Fibroblast of lung (primary cell): ENCODE measurements around the gene PADI6. TPM values are rescaled to one million over a fixed set of nuclear protein-coding genes. Genes with fewer than 3 reads are reported as not detected.
A peak's percentile ranks its signal among the peaks of the same experiment; 100 is the strongest.

Experiments used
- DNase-seq, 2 donors: peaks; one replicate each; pipeline versions ENCODE4 v3.0.0 to v3.0.0-alpha.2; 2010; ENCODE audit warnings: low read depth in 2 of 2
- H2AFZ ChIP-seq: 2 replicates; pipeline ENCODE4 v1.5.1; 2012; ENCODE audit warnings: low read length, control low read depth, inconsistent platforms
- H3K27ac ChIP-seq: 2 replicates; pipeline ENCODE4 v1.5.1; 2011; ENCODE audit warnings: low read length, control low read depth; ENCODE audit not compliant: insufficient read depth
- H3K27me3 ChIP-seq: 2 replicates; pipeline ENCODE4 v1.5.1; 2011; ENCODE audit warnings: mild to moderate bottlenecking, low read length; ENCODE audit not compliant: control insufficient read depth, insufficient read depth
- H3K36me3 ChIP-seq: 2 replicates; pipeline ENCODE4 v1.5.1; 2011; ENCODE audit warnings: low read length; ENCODE audit not compliant: control insufficient read depth, insufficient read depth
- H3K4me1 ChIP-seq: 2 replicates; pipeline ENCODE4 v1.5.1; 2011; ENCODE audit warnings: low read length; ENCODE audit not compliant: control insufficient read depth, insufficient read depth; ENCODE audit errors: extremely low read depth
- H3K4me2 ChIP-seq: 2 replicates; pipeline ENCODE4 v1.5.1; 2011; ENCODE audit warnings: low read length, control low read depth; ENCODE audit not compliant: insufficient read depth; ENCODE audit errors: extremely low read depth
- H3K4me3 ChIP-seq, 4 experiments: fragments of 200-600 bp in 1 of 4; sonication (generic) in 1 of 4; replicated peaks in 1 of 4; 2 replicates each; pipeline ENCODE4 v1.5.1; 2011 to 2016; ENCODE audit warnings: low read length in 4 of 4, low read depth in 3 of 4, mild to moderate bottlenecking in 3 of 4, control low read depth in 2 of 4, inconsistent platforms in 1 of 4, mixed read lengths in 1 of 4; ENCODE audit not compliant: insufficient read depth in 1 of 4; ENCODE audit errors: control extremely low read depth in 1 of 4
- H3K79me2 ChIP-seq: 2 replicates; pipeline ENCODE4 v1.5.1; 2012; ENCODE audit warnings: mild to moderate bottlenecking, low read length, inconsistent platforms; ENCODE audit not compliant: control insufficient read depth, insufficient read depth
- H3K9ac ChIP-seq: 2 replicates; pipeline ENCODE4 v1.5.1; 2011; ENCODE audit warnings: mild to moderate bottlenecking, low read length, control low read depth; ENCODE audit not compliant: insufficient read depth
- H3K9me3 ChIP-seq: 2 replicates; pipeline ENCODE4 v1.5.1; 2012; ENCODE audit warnings: low read depth, low read length; ENCODE audit not compliant: control insufficient read depth, insufficient read depth
- H4K20me1 ChIP-seq: 2 replicates; pipeline ENCODE4 v1.5.1; 2011; ENCODE audit warnings: low read length; ENCODE audit not compliant: control insufficient read depth, insufficient read depth; ENCODE audit errors: extremely low read depth
- EZH2 ChIP-seq: IDR thresholded peaks from 2 replicates; pipeline ENCODE4 v1.5.1; 2012; ENCODE audit warnings: low read length, control low read depth, mild to moderate bottlenecking; ENCODE audit errors: missing control alignments
- polyA plus RNA-seq, 2 donors: library from polyadenylated mRNA; depleted of rRNA in 1 of 2; stranded (reverse) in 1 of 2; unstranded in 1 of 2; fragments of >200 nt; gene quantifications; 2 replicates each; pipeline ENCODE4 v1.2.1, GENCODE V29; 2011 to 2012; ENCODE audit warnings: missing spikeins in 1 of 2
- total RNA-seq: library from RNA; depleted of rRNA; stranded (reverse); fragments of >200 nt; gene quantifications from 2 replicates; pipeline ENCODE4 v1.2.1, GENCODE V29; 2014
- TF ChIP-seq, protein P1 (sequence below), 2 donors: IDR thresholded peaks in 1 of 2; conservative IDR thresholded peaks in 1 of 2; 1 replicate in 1 of 2; 2 replicates in 1 of 2; pipeline ENCODE4 v1.5.1; 2011 to 2012; ENCODE audit warnings: low read length in 2 of 2, control low read depth in 1 of 2, inconsistent platforms in 1 of 2, low read depth in 1 of 2, mild to moderate bottlenecking in 1 of 2

PADI6 gene
- total and polyA plus RNA-seq, 2 donors (not counting 1 experiment from before 2014, with no cell fraction given), result not detected

DNA sequence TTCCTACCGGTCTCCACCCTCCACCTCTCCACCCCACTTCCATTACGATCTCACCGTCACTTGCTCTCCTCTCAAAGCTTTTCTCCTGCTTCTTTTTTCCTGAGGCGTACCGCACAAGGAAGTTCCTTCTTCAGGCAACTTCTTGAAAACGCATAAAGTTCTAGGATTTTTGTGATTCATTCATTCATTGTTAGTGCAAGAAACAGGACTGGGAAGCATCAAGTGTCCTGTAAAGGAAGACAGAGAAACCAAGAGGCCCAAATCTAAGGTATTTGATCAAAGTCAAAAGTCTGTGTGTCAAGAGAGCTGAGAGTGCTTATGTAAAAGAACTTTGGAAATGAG is 68.8 kb downstream of the PADI6 start:
- peak overlapping the region in 2 of 4 experiments; percentile 64 to 80 for H3K4me3 ChIP-seq
- no peak overlapping the region for H2AFZ ChIP-seq
- H3K27me3 ChIP-seq, result no peaks in the 10 kb centered on the region
- H3K4me2 ChIP-seq, result no peak overlapping the region
- H3K27ac ChIP-seq, result no peak overlapping the region
- no peak for TF ChIP-seq EZH2
- TF ChIP-seq, protein P1, sequence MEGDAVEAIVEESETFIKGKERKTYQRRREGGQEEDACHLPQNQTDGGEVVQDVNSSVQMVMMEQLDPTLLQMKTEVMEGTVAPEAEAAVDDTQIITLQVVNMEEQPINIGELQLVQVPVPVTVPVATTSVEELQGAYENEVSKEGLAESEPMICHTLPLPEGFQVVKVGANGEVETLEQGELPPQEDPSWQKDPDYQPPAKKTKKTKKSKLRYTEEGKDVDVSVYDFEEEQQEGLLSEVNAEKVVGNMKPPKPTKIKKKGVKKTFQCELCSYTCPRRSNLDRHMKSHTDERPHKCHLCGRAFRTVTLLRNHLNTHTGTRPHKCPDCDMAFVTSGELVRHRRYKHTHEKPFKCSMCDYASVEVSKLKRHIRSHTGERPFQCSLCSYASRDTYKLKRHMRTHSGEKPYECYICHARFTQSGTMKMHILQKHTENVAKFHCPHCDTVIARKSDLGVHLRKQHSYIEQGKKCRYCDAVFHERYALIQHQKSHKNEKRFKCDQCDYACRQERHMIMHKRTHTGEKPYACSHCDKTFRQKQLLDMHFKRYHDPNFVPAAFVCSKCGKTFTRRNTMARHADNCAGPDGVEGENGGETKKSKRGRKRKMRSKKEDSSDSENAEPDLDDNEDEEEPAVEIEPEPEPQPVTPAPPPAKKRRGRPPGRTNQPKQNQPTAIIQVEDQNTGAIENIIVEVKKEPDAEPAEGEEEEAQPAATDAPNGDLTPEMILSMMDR (conservative IDR thresholded peaks at IDR 0.05 in 1 of 2, IDR thresholded peaks at IDR 0.05 in 1 of 2; ENCODE audit: low read depth in 1 of 2, low read length in 2 of 2), result no peak
- no peaks in the 10 kb centered on the region for H3K9me3 ChIP-seq
- H3K36me3 ChIP-seq, result no peaks in the 10 kb centered on the region
- H3K9ac ChIP-seq, result no peak overlapping the region
- H3K79me2 ChIP-seq, result peaks cover 25% of the 10 kb centered on the region
- H3K4me1 ChIP-seq, result peaks cover 4% of the 10 kb centered on the region
- DNase-seq, result peak in 1 of 2 donors; percentile 11
- no peaks in the 10 kb centered on the region for H4K20me1 ChIP-seq

DNA sequence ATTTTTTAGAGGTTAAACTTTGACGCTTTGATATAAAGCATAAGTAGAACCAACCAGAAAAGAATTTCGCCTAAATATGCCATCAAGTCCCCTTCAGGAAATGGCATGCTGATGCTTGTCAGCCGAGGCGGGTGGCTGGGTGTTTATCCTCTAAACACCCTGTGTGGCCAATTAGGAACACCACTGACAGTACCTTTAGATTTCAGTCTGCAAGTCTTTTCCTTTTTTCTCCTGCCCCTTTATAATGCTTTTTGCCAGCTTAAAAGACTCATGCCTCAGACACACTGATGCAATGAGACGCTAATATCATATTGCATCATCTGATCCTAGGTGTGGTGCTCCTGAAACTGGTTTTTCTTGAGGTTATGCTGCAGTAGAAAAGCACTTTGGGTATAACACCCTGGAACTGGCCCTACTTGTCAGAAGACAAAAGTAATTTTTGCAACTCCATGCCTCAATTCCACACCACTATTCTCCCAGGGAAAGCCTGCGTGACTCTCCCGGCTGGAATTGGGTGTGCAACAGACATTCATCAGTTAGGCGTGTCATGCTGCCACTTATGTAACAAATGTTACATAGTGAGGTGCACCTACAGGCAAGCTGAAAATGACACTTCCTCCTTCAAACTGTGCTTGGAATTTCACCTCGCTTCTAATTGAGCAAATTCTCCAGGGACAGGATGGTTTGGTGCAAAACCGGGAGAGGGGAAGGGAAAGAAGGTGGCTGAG is 69.4 kb downstream of the PADI6 start:
- Histone ChIP-seq H3K9ac (no peak overlapping the region), H2AFZ (no peak overlapping the region), H3K4me3 (peak overlapping the region in 1 of 4 experiments; percentile 80), H3K79me2 (peaks cover 18% of the 10 kb centered on the region), H3K27ac (no peak overlapping the region), H3K9me3 (no peaks in the 10 kb centered on the region), H3K36me3 (no peaks in the 10 kb centered on the region), H3K4me2 (no peak overlapping the region), H3K27me3 (no peaks in the 10 kb centered on the region), H3K4me1 (peaks cover 4% of the 10 kb centered on the region), H4K20me1 (no peaks in the 10 kb centered on the region)
- no peak for TF ChIP-seq EZH2
- TF ChIP-seq, protein P1 (conservative IDR thresholded peaks at IDR 0.05 in 1 of 2, IDR thresholded peaks at IDR 0.05 in 1 of 2; ENCODE audit: low read depth in 1 of 2, low read length in 2 of 2), result no peak
- peak; percentile 58 to 82 for DNase-seq

- no peak overlapping the region for H3K4me2 ChIP-seq
- no peak overlapping the region for H3K9ac ChIP-seq
- no peaks in the 10 kb centered on the region for H3K27me3 ChIP-seq
- H3K4me1 ChIP-seq, result no peaks in the 10 kb centered on the region
- no peaks in the 10 kb centered on the region for H3K36me3 ChIP-seq
- no peak for TF ChIP-seq EZH2
- TF ChIP-seq, protein P1 (conservative IDR thresholded peaks at IDR 0.05 in 1 of 2, IDR thresholded peaks at IDR 0.05 in 1 of 2; ENCODE audit: low read depth in 1 of 2, low read length in 2 of 2), result no peak
- no peak overlapping the region for H2AFZ ChIP-seq
- H3K4me3 ChIP-seq, result no peak overlapping the region
- no peaks in the 10 kb centered on the region for H3K9me3 ChIP-seq
- H4K20me1 ChIP-seq, result no peaks in the 10 kb centered on the region
- no peak overlapping the region for H3K27ac ChIP-seq
- no peak for DNase-seq
- peaks cover 13% of the 10 kb centered on the region for H3K79me2 ChIP-seq
These were observed 70.0 kb downstream of the PADI6 start for GRCh38 chr1:17441993-17442357.
